ENCODE data around the gene FSTL3.
"Not testable (repeated sequence)": the region's sequence is repeated elsewhere in the genome, so short reads cannot be mapped to it uniquely, and the experiment has no call there.

The FSTL3 gene

GRCh38 chr19:668675-669434, 7.3 kb upstream of the FSTL3 start:
- not testable (repeated sequence) for DNase-seq; H2AK5ac ChIP-seq (ENCODE audit: low read length); H2BK120ac ChIP-seq (ENCODE audit: low read depth, low read length); H3K4ac ChIP-seq (ENCODE audit: low read depth, low read length); H3K23ac ChIP-seq (ENCODE audit: low read length); H3K4me3 ChIP-seq (ENCODE audit: low read length); H3K79me2 ChIP-seq (ENCODE audit: control insufficient read depth, insufficient read depth, low read length); H3K56ac ChIP-seq (ENCODE audit: low read length); H3K36me3 ChIP-seq (ENCODE audit: control insufficient read depth, insufficient read depth, low read length); H4K8ac ChIP-seq (ENCODE audit: low read depth, low read length); H3K4me1 ChIP-seq (ENCODE audit: control insufficient read depth, low read depth, low read length); H3K79me1 ChIP-seq (ENCODE audit: low read length); H3K27ac ChIP-seq (ENCODE audit: low read depth, low read length); H2BK15ac ChIP-seq (replicated peaks; ENCODE audit: low read depth); H4K5ac ChIP-seq (ENCODE audit: low read length); H3K18ac ChIP-seq (ENCODE audit: low read length); H2BK5ac ChIP-seq (ENCODE audit: low read length); H3K4me2 ChIP-seq (ENCODE audit: low read length); H3K27me3 ChIP-seq (ENCODE audit: insufficient read depth, low read length, poor library complexity); H3K9ac ChIP-seq (ENCODE audit: low read length)
- no CpG with 5 or more reads among the region's 12 CpGs for WGBS (ENCODE audit: extremely low coverage, insufficient coverage, low lambda C conversion rate)

DNA sequence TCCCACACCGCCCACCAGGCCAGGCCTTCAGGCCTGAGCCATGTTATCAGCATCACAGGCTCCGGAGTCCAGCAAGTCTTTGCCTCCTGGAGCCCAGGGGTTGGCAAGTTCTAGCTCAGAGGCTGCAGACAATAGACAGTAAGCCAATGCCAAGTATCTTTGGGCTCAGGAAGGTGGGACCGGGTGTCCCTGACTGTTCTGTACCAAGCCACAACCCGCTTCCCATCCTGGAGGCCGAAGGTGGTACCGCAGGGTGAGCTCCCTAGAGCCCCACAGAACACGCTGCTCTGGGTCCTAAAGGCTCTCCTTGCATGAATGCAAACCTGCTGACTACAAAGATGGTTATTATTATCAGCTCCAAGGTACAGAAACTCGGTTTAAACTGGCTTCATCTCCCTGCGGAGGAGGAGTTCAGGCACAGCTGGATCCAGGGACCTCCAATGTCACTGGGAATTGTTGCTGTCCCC, 5.5 kb upstream of the FSTL3 start:
- no peak overlapping the region for H2BK15ac ChIP-seq (replicated peaks; ENCODE audit: low read depth)
- no peak overlapping the region for H3K4me2 ChIP-seq (ENCODE audit: low read length)
- no peak overlapping the region for H2AK5ac ChIP-seq (ENCODE audit: low read length)
- no peak overlapping the region for H3K23ac ChIP-seq (ENCODE audit: low read length)
- H3K4me1 ChIP-seq (ENCODE audit: control insufficient read depth, low read depth, low read length), result no peaks in the 10 kb centered on the region
- H3K27ac ChIP-seq (ENCODE audit: low read depth, low read length), result no peak overlapping the region
- H3K18ac ChIP-seq (ENCODE audit: low read length), result no peak overlapping the region
- WGBS (ENCODE audit: extremely low coverage, insufficient coverage, low lambda C conversion rate), result no CpG with 5 or more reads among the region's 9 CpGs
- H3K36me3 ChIP-seq (ENCODE audit: control insufficient read depth, insufficient read depth, low read length), result no peaks in the 10 kb centered on the region
- no peaks in the 10 kb centered on the region for H3K79me2 ChIP-seq (ENCODE audit: control insufficient read depth, insufficient read depth, low read length)
- H4K5ac ChIP-seq (ENCODE audit: low read length), result no peak overlapping the region
- no peak overlapping the region for H3K9ac ChIP-seq (ENCODE audit: low read length)
- no peaks in the 10 kb centered on the region for H3K79me1 ChIP-seq (ENCODE audit: low read length)
- DNase-seq, result peak; percentile 48
- no peaks in the 10 kb centered on the region for H3K27me3 ChIP-seq (ENCODE audit: insufficient read depth, low read length, poor library complexity)
- no peak overlapping the region for H3K4me3 ChIP-seq (ENCODE audit: low read length)
- H2BK5ac ChIP-seq (ENCODE audit: low read length), result no peak overlapping the region
- H3K56ac ChIP-seq (ENCODE audit: low read length), result no peak overlapping the region
- H3K4ac ChIP-seq (ENCODE audit: low read depth, low read length), result no peak overlapping the region
- no peak overlapping the region for H4K8ac ChIP-seq (ENCODE audit: low read depth, low read length)
- H2BK120ac ChIP-seq (ENCODE audit: low read depth, low read length), result no peak overlapping the region

DNA sequence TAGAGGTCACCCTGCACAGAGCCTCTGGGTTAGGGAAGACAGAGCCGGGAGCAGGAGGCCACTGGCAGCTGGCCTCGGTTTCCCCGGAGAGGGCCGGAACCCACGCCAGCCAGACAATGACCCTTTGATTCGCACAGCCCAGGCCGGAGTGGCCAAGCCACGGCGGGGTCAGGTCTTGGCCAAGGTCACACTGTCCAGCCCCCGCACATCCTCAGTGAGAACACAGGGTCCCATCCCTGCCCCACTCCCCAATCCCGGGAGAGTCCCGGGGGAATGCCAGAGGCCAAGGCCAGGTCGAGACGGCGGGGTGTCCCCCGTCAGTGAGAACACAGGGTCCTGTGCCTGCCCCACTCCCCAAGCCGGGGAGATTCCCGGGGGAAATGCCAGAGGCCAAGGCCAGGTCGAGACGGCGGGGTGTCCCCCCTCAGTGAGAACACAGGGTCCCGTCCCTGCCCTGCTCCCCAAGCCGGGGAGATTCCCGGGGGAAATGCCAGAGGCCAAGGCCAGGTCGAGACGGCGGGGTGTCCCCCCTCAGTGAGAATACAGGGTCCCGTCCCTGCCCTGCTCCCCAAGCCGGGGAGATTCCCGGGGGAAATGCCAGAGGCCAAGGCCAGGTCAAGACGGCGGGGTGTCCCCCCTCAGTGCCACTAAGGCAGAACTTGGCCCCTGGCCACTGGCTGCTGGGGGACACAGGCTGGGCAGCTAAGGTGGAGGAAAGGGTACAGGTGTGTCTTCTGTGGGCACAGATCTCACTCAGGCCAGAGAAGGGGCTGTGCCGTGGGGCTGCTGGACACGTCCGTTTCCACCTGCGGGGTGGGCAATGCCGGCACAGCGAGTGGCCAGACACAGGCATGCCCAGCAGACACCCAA, 1.7 kb upstream of the FSTL3 start:
- Histone ChIP-seq H4K8ac (ENCODE audit: low read depth, low read length) (no peak overlapping the region), H3K4me3 (ENCODE audit: low read length) (no peak overlapping the region), H2BK5ac (ENCODE audit: low read length) (no peak overlapping the region), H3K9ac (ENCODE audit: low read length) (no peak overlapping the region), H3K56ac (ENCODE audit: low read length) (no peak overlapping the region), H2AK5ac (ENCODE audit: low read length) (no peak overlapping the region), H2BK120ac (ENCODE audit: low read depth, low read length) (no peak overlapping the region), H3K79me1 (ENCODE audit: low read length) (no peaks in the 10 kb centered on the region), H3K36me3 (ENCODE audit: control insufficient read depth, insufficient read depth, low read length) (no peaks in the 10 kb centered on the region), H3K4ac (ENCODE audit: low read depth, low read length) (no peak overlapping the region), H3K4me2 (ENCODE audit: low read length) (no peak overlapping the region), H2BK15ac (replicated peaks; ENCODE audit: low read depth) (no peak overlapping the region), H3K79me2 (ENCODE audit: control insufficient read depth, insufficient read depth, low read length) (no peaks in the 10 kb centered on the region), H4K5ac (ENCODE audit: low read length) (no peak overlapping the region), H3K27me3 (ENCODE audit: insufficient read depth, low read length, poor library complexity) (peaks cover 4% of the 10 kb centered on the region), H3K18ac (ENCODE audit: low read length) (no peak overlapping the region), H3K4me1 (ENCODE audit: control insufficient read depth, low read depth, low read length) (no peaks in the 10 kb centered on the region), H3K23ac (ENCODE audit: low read length) (no peak overlapping the region), H3K27ac (ENCODE audit: low read depth, low read length) (no peak overlapping the region)
- WGBS (ENCODE audit: extremely low coverage, insufficient coverage, low lambda C conversion rate), result no CpG with 5 or more reads among the region's 38 CpGs
- DNase-seq, result no peak

DNA sequence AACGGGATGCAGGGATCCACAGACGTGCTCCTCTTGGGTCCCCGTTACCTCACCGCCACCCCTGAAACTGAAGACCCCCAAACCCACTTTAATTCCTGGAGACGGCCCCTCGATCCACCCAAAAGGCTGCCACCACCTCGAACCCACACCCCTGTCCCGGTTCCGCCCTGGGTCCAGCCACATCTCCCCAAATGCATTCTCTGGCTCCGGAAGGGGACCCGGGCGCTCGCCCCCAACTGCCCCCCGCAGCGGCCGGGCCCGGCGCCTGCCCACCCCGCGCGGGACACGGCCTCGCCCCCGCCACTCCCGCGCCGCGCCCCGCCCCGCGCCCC, 219 bp upstream of the FSTL3 start:
- H2BK15ac ChIP-seq (replicated peaks; ENCODE audit: low read depth), result no peak overlapping the region
- H2BK5ac ChIP-seq (ENCODE audit: low read length), result no peak overlapping the region
- H4K8ac ChIP-seq (ENCODE audit: low read depth, low read length), result no peak overlapping the region
- no peak overlapping the region for H3K4me3 ChIP-seq (ENCODE audit: low read length)
- H3K9ac ChIP-seq (ENCODE audit: low read length), result no peak overlapping the region
- H3K36me3 ChIP-seq (ENCODE audit: control insufficient read depth, insufficient read depth, low read length), result no peaks in the 10 kb centered on the region
- H3K4me2 ChIP-seq (ENCODE audit: low read length), result no peak overlapping the region
- no peak overlapping the region for H2BK120ac ChIP-seq (ENCODE audit: low read depth, low read length)
- no peak overlapping the region for H3K18ac ChIP-seq (ENCODE audit: low read length)
- no peak overlapping the region for H4K5ac ChIP-seq (ENCODE audit: low read length)
- WGBS (ENCODE audit: extremely low coverage, insufficient coverage, low lambda C conversion rate), result no CpG with 5 or more reads among the region's 31 CpGs
- no peaks in the 10 kb centered on the region for H3K79me2 ChIP-seq (ENCODE audit: control insufficient read depth, insufficient read depth, low read length)
- no peak overlapping the region for H3K56ac ChIP-seq (ENCODE audit: low read length)
- no peaks in the 10 kb centered on the region for H3K79me1 ChIP-seq (ENCODE audit: low read length)
- no peak overlapping the region for H3K27ac ChIP-seq (ENCODE audit: low read depth, low read length)
- H2AK5ac ChIP-seq (ENCODE audit: low read length), result no peak overlapping the region
- no peak overlapping the region for H3K4ac ChIP-seq (ENCODE audit: low read depth, low read length)
- H3K4me1 ChIP-seq (ENCODE audit: control insufficient read depth, low read depth, low read length), result no peaks in the 10 kb centered on the region
- peaks cover 4% of the 10 kb centered on the region for H3K27me3 ChIP-seq (ENCODE audit: insufficient read depth, low read length, poor library complexity)
- H3K23ac ChIP-seq (ENCODE audit: low read length), result no peak overlapping the region
- no peak for DNase-seq

GRCh38 chr19:677201-677600, 1.0 kb downstream of the FSTL3 start:
- Histone ChIP-seq H2BK5ac (ENCODE audit: low read length) (no peak overlapping the region), H3K27ac (ENCODE audit: low read depth, low read length) (no peak overlapping the region), H4K5ac (ENCODE audit: low read length) (no peak overlapping the region), H3K4me2 (ENCODE audit: low read length) (no peak overlapping the region), H3K79me2 (ENCODE audit: control insufficient read depth, insufficient read depth, low read length) (no peaks in the 10 kb centered on the region), H4K8ac (ENCODE audit: low read depth, low read length) (no peak overlapping the region), H3K36me3 (ENCODE audit: control insufficient read depth, insufficient read depth, low read length) (no peaks in the 10 kb centered on the region), H3K4me3 (ENCODE audit: low read length) (no peak overlapping the region), H3K4ac (ENCODE audit: low read depth, low read length) (no peak overlapping the region), H2BK120ac (ENCODE audit: low read depth, low read length) (no peak overlapping the region), H3K56ac (ENCODE audit: low read length) (no peak overlapping the region), H3K9ac (ENCODE audit: low read length) (no peak overlapping the region), H3K27me3 (ENCODE audit: insufficient read depth, low read length, poor library complexity) (peaks cover 4% of the 10 kb centered on the region), H2AK5ac (ENCODE audit: low read length) (no peak overlapping the region), H3K18ac (ENCODE audit: low read length) (no peak overlapping the region), H3K79me1 (ENCODE audit: low read length) (no peaks in the 10 kb centered on the region), H2BK15ac (replicated peaks; ENCODE audit: low read depth) (no peak overlapping the region), H3K4me1 (ENCODE audit: control insufficient read depth, low read depth, low read length) (no peaks in the 10 kb centered on the region), H3K23ac (ENCODE audit: low read length) (no peak overlapping the region)
- no CpG with 5 or more reads among the region's 15 CpGs for WGBS (ENCODE audit: extremely low coverage, insufficient coverage, low lambda C conversion rate)
- no peak for DNase-seq

Data from mesendoderm (in vitro differentiated cells).